ENCODE measurements around the gene NFE2L1. TPM values are rescaled to one million over a fixed set of nuclear protein-coding genes. Genes with fewer than 3 reads are reported as not detected.

Gene NFE2L1
- total and polyA plus RNA-seq, 5 experiments from 2014 or later = 5.0 to 50.4 (median 14.2) TPM

- POLR2A ChIA-PET = no interaction called here
- DNase-seq (no peak), ATAC-seq (no peak)
- H3K27me3 Mint-ChIP-seq = no peaks in the 10 kb centered on the region
- no peaks in the 10 kb centered on the region for H3K9me3 Mint-ChIP-seq
- peak overlapping the region in 7 of 10 donors; percentile 15 to 75 (median 41) for H3K27ac Mint-ChIP-seq
- H3K4me1 Mint-ChIP-seq = peaks cover 33 to 74% (median 73%) of the 10 kb centered on the region in 4 donors
- peaks cover 0 to 54% (median 5%) of the 10 kb centered on the region in 3 donors for H3K36me3 Mint-ChIP-seq
- H3K4me3 Mint-ChIP-seq = peak overlapping the region in 4 of 10 donors; percentile 3 to 65 (median 16)
These were observed 3.7 kb downstream of the NFE2L1 start for GRCh38 chr17:48051706-48052486.

- peaks cover 0 to 67% (median 5%) of the 10 kb centered on the region in 3 donors for H3K36me3 Mint-ChIP-seq
- DNase-seq = no peak
- peak overlapping the region in 5 of 10 donors; percentile 19 to 67 (median 27) for H3K27ac Mint-ChIP-seq
- H3K4me1 Mint-ChIP-seq = peaks cover 31 to 68% (median 65%) of the 10 kb centered on the region in 4 donors
- ATAC-seq = no peak
- H3K9me3 Mint-ChIP-seq = no peaks in the 10 kb centered on the region
- H3K27me3 Mint-ChIP-seq = no peaks in the 10 kb centered on the region
- POLR2A ChIA-PET = no interaction called here
- peak overlapping the region in 2 of 10 donors; percentile 11 to 54 for H3K4me3 Mint-ChIP-seq
These were observed 5.0 kb downstream of the NFE2L1 start for GRCh38 chr17:48052956-48053757.

- H3K4me3 Mint-ChIP-seq = no peak overlapping the region
- no peak for DNase-seq
- POLR2A ChIA-PET = no interaction called here
- peak overlapping the region in 4 of 10 donors; percentile 11 to 67 (median 30) for H3K27ac Mint-ChIP-seq
- peaks cover 30 to 66% (median 65%) of the 10 kb centered on the region in 4 donors for H3K4me1 Mint-ChIP-seq
- no peaks in the 10 kb centered on the region for H3K27me3 Mint-ChIP-seq
- peaks cover 4 to 73% (median 7%) of the 10 kb centered on the region in 3 donors for H3K36me3 Mint-ChIP-seq
- no peaks in the 10 kb centered on the region for H3K9me3 Mint-ChIP-seq
- ATAC-seq = no peak
These were observed 5.6 kb downstream of the NFE2L1 start for GRCh38 chr17:48053758-48054237.

- ATAC-seq = no peak
- DNase-seq = no peak
- POLR2A ChIA-PET = interaction anchor here (0.6 kb wide), 1 partner anchor 23 kb away, joined by 3 read pairs; no protein-coding TSS in a partner anchor
- Mint-ChIP-seq H3K4me3 (no peak overlapping the region), H3K27ac (peak overlapping the region in 2 of 10 donors; percentile 15 to 67), H3K36me3 (peaks cover 5 to 80% (median 9%) of the 10 kb centered on the region in 3 donors), H3K4me1 (peaks cover 28 to 59% (median 59%) of the 10 kb centered on the region in 4 donors), H3K27me3 (no peaks in the 10 kb centered on the region), H3K9me3 (no peaks in the 10 kb centered on the region)
These were observed 6.4 kb downstream of the NFE2L1 start for GRCh38 chr17:48054238-48055185.

- H3K4me1 Mint-ChIP-seq = peaks cover 24 to 53% (median 47%) of the 10 kb centered on the region in 4 donors
- ATAC-seq (no peak), DNase-seq (no peak)
- no peak overlapping the region for H3K4me3 Mint-ChIP-seq
- H3K9me3 Mint-ChIP-seq = no peaks in the 10 kb centered on the region
- H3K27ac Mint-ChIP-seq = peak overlapping the region in 7 of 10 donors; percentile 38 to 74 (median 47)
- POLR2A ChIA-PET = no interaction called here
- H3K27me3 Mint-ChIP-seq = no peaks in the 10 kb centered on the region
- peaks cover 5 to 79% (median 10%) of the 10 kb centered on the region in 3 donors for H3K36me3 Mint-ChIP-seq
These were observed 7.5 kb downstream of the NFE2L1 start for GRCh38 chr17:48055531-48056245.

- H3K36me3 Mint-ChIP-seq = peaks cover 5 to 79% (median 12%) of the 10 kb centered on the region in 3 donors
These were observed 8.1 kb downstream of the NFE2L1 start for GRCh38 chr17:48056246-48056745.

GRCh38 chr17:48056879-48057278 is 8.7 kb downstream of the NFE2L1 start:
- peaks cover 5 to 79% (median 12%) of the 10 kb centered on the region in 3 donors for H3K36me3 Mint-ChIP-seq
- POLR2A ChIA-PET = interaction anchor here (1.2 kb wide), 1 partner anchor 8 kb away, joined by 3 read pairs; no protein-coding TSS in a partner anchor
- no peaks in the 10 kb centered on the region for H3K27me3 Mint-ChIP-seq
- ATAC-seq (no peak), DNase-seq (no peak)
- no peak overlapping the region for H3K4me3 Mint-ChIP-seq
- H3K9me3 Mint-ChIP-seq = no peaks in the 10 kb centered on the region
- H3K4me1 Mint-ChIP-seq = peaks cover 25 to 41% (median 36%) of the 10 kb centered on the region in 4 donors
- peak overlapping the region in 3 of 10 donors; percentile 27 to 77 (median 43) for H3K27ac Mint-ChIP-seq

More at GRCh38 chr17:48056246-48056745, 8.1 kb downstream of the NFE2L1 start:
- ATAC-seq = no peak
- no peak for DNase-seq
- Mint-ChIP-seq H3K27ac (peak overlapping the region in 7 of 10 donors; percentile 9 to 77 (median 57)), H3K4me3 (no peak overlapping the region), H3K9me3 (no peaks in the 10 kb centered on the region), H3K27me3 (no peaks in the 10 kb centered on the region), H3K4me1 (peaks cover 24 to 47% (median 42%) of the 10 kb centered on the region in 4 donors)
- POLR2A ChIA-PET = no interaction called here

GRCh38 chr17:48057626-48058025 is 9.5 kb downstream of the NFE2L1 start:
- POLR2A ChIA-PET = interaction anchor here (1.2 to 1.8 kb wide), 2 partner anchors 8 to 10 kb away, joined by 3 to 6 read pairs; partner anchors contain the start of gene NFE2L1
- H3K4me3 Mint-ChIP-seq = no peak overlapping the region
- DNase-seq (no peak), ATAC-seq (no peak)
- H3K36me3 Mint-ChIP-seq = peaks cover 5 to 80% (median 12%) of the 10 kb centered on the region in 3 donors
- no peaks in the 10 kb centered on the region for H3K9me3 Mint-ChIP-seq
- H3K27ac Mint-ChIP-seq = no peak overlapping the region
- H3K4me1 Mint-ChIP-seq = peaks cover 21 to 33% (median 29%) of the 10 kb centered on the region in 4 donors
- no peaks in the 10 kb centered on the region for H3K27me3 Mint-ChIP-seq

- DNase-seq (no peak), ATAC-seq (no peak)
- Mint-ChIP-seq H3K4me1 (peaks cover 17 to 24% (median 20%) of the 10 kb centered on the region in 4 donors), H3K36me3 (peaks cover 5 to 78% (median 12%) of the 10 kb centered on the region in 3 donors), H3K4me3 (no peak overlapping the region), H3K27me3 (no peaks in the 10 kb centered on the region), H3K9me3 (no peaks in the 10 kb centered on the region), H3K27ac (peak overlapping the region in 1 of 10 donors; percentile 10)
- POLR2A ChIA-PET = interaction anchor here (1.2 to 1.8 kb wide), 2 partner anchors 9 to 11 kb away, joined by 3 to 6 read pairs; partner anchors contain the start of gene NFE2L1
These were observed 10.4 kb downstream of the NFE2L1 start for GRCh38 chr17:48058393-48059124.

GRCh38 chr17:48059125-48059668 is 11.0 kb downstream of the NFE2L1 start:
- POLR2A ChIA-PET = interaction anchor here (1.8 kb wide), 1 partner anchor 12 kb away, joined by 6 read pairs; the partner anchor contains the start of gene NFE2L1
- H3K4me1 Mint-ChIP-seq = peaks cover 16 to 20% (median 18%) of the 10 kb centered on the region in 4 donors
- no peak overlapping the region for H3K27ac Mint-ChIP-seq
- DNase-seq (no peak), ATAC-seq (no peak)
- no peaks in the 10 kb centered on the region for H3K27me3 Mint-ChIP-seq
- H3K36me3 Mint-ChIP-seq = peaks cover 5 to 81% (median 12%) of the 10 kb centered on the region in 3 donors
- H3K4me3 Mint-ChIP-seq = no peak overlapping the region
- H3K9me3 Mint-ChIP-seq = no peaks in the 10 kb centered on the region

All from naive thymus-derived CD8-positive, alpha-beta T cell (primary cell).